H4 (cell line): ENCODE data around the gene PF4V1. TPM values are rescaled to one million over a fixed set of nuclear protein-coding genes. Genes with fewer than 3 reads are reported as not detected.

Source experiments
- DNase-seq: peaks from one replicate; pipeline ENCODE4 v3.0.0-alpha.2; 2015; ENCODE audit warnings: low spot score
- total RNA-seq: library from RNA; depleted of rRNA; stranded (reverse); fragments of >200 nt; shearing (Covaris generic); gene quantifications from 2 replicates; pipeline ENCODE4 v1.2.3, GENCODE V29; 2014

Gene PF4V1
- total RNA-seq, 1 experiment from 2014 or later: not detected

- DNase-seq: no peak
Measured at GRCh38 chr4:73847526-73848182, 5.4 kb upstream of the PF4V1 start.

- no peak for DNase-seq
Measured at GRCh38 chr4:73848183-73848777, 4.8 kb upstream of the PF4V1 start.

GRCh38 chr4:73850261-73850970, 2.7 kb upstream of the PF4V1 start:
- DNase-seq: no peak

- DNase-seq: no peak
Measured at GRCh38 chr4:73851293-73851692, 1.8 kb upstream of the PF4V1 start.

GRCh38 chr4:73852771-73853170, 325 bp upstream of the PF4V1 start:
- no peak for DNase-seq

GRCh38 chr4:73853718-73854473, 800 bp downstream of the PF4V1 start:
- no peak for DNase-seq

GRCh38 chr4:73855406-73855805, 2.3 kb downstream of the PF4V1 start:
- no peak for DNase-seq

GRCh38 chr4:73856518-73856917, 3.4 kb downstream of the PF4V1 start:
- DNase-seq: no peak

- peak; percentile 94 for DNase-seq
Measured at GRCh38 chr4:73859614-73860088, 6.6 kb downstream of the PF4V1 start.

- no peak for DNase-seq
Measured at GRCh38 chr4:73860181-73860580, 7.1 kb downstream of the PF4V1 start.

- no peak for DNase-seq
Measured at GRCh38 chr4:73860917-73861316, 7.8 kb downstream of the PF4V1 start.

GRCh38 chr4:73862322-73862721, 9.2 kb downstream of the PF4V1 start:
- DNase-seq: no peak

GRCh38 chr4:73864365-73864764, 11.3 kb downstream of the PF4V1 start:
- no peak for DNase-seq

- no peak for DNase-seq
Measured at GRCh38 chr4:73864961-73865360, 11.9 kb downstream of the PF4V1 start.

- DNase-seq: no peak
Measured at GRCh38 chr4:73865431-73866096, 12.5 kb downstream of the PF4V1 start.

GRCh38 chr4:73866246-73866645, 13.2 kb downstream of the PF4V1 start:
- no peak for DNase-seq

- DNase-seq: no peak
Measured at GRCh38 chr4:73867783-73868182, 14.7 kb downstream of the PF4V1 start.

- DNase-seq: no peak
Measured at GRCh38 chr4:73868206-73869129, 15.4 kb downstream of the PF4V1 start.

GRCh38 chr4:73869130-73870055, 16.3 kb downstream of the PF4V1 start, which contains the start of gene CXCL1:
TSS of gene CXCL1 (plus strand) at chr4:73869393. CDS start at chr4:73869471, 78 bp downstream.
- no peak for DNase-seq
